ENCODE data around the gene GJC2.
"Not testable (repeated sequence)": the region's sequence is repeated elsewhere in the genome, so short reads cannot be mapped to it uniquely, and the experiment has no call there.

GRCh38 chr1:228173528-228174481 is 24.1 kb downstream of the GJC2 start:
- not testable (repeated sequence) for TF ChIP-seq POLR2AphosphoS5 (IDR thresholded peaks at IDR 0.05)
- TF ChIP-seq, protein P1, sequence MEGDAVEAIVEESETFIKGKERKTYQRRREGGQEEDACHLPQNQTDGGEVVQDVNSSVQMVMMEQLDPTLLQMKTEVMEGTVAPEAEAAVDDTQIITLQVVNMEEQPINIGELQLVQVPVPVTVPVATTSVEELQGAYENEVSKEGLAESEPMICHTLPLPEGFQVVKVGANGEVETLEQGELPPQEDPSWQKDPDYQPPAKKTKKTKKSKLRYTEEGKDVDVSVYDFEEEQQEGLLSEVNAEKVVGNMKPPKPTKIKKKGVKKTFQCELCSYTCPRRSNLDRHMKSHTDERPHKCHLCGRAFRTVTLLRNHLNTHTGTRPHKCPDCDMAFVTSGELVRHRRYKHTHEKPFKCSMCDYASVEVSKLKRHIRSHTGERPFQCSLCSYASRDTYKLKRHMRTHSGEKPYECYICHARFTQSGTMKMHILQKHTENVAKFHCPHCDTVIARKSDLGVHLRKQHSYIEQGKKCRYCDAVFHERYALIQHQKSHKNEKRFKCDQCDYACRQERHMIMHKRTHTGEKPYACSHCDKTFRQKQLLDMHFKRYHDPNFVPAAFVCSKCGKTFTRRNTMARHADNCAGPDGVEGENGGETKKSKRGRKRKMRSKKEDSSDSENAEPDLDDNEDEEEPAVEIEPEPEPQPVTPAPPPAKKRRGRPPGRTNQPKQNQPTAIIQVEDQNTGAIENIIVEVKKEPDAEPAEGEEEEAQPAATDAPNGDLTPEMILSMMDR (IDR thresholded peaks at IDR 0.05): not testable (repeated sequence)

Data from prostate gland (tissue), 2 donors.